Activated T-helper 9 cell treated with anti-CD3 and anti-CD28 coated beads, Interleukin-2, amount 50 U/mL, for 16 hours (primary cell): Measurements from ENCODE around the gene HELZ.

Experiments used
- DNase-seq: peaks from one replicate; pipeline ENCODE4 v3.0.0-alpha.2; 2020; ENCODE audit warnings: low read depth

HELZ gene

GRCh38 chr17:67078292-67078691 is 166.7 kb downstream of the HELZ start:
- DNase-seq: no peak

GRCh38 chr17:67076290-67076689 is 168.7 kb downstream of the HELZ start:
- DNase-seq: no peak

- DNase-seq: no peak
These were observed 170.2 kb downstream of the HELZ start for GRCh38 chr17:67074781-67075180.

GRCh38 chr17:67072885-67073284 is 172.1 kb downstream of the HELZ start:
- no peak for DNase-seq

- DNase-seq: no peak
These were observed 173.4 kb downstream of the HELZ start for GRCh38 chr17:67071595-67071994.

GRCh38 chr17:67069603-67070136 is 175.3 kb downstream of the HELZ start:
- DNase-seq: no peak

GRCh38 chr17:67068999-67069398 is 176.0 kb downstream of the HELZ start:
- DNase-seq: no peak

- DNase-seq: no peak
These were observed 177.2 kb downstream of the HELZ start for GRCh38 chr17:67067571-67068482.

- DNase-seq: no peak
These were observed 178.3 kb downstream of the HELZ start for GRCh38 chr17:67066717-67067116.

- no peak for DNase-seq
These were observed 181.9 kb downstream of the HELZ start for GRCh38 chr17:67063141-67063540.

GRCh38 chr17:67059372-67059771 is 185.6 kb downstream of the HELZ start:
- DNase-seq: no peak

- no peak for DNase-seq
These were observed 187.0 kb downstream of the HELZ start for GRCh38 chr17:67058036-67058435.

- DNase-seq: no peak
These were observed 188.1 kb downstream of the HELZ start for GRCh38 chr17:67056746-67057490.

- no peak for DNase-seq
These were observed 188.9 kb downstream of the HELZ start for GRCh38 chr17:67055811-67056745.

GRCh38 chr17:67055041-67055443 is 190.0 kb downstream of the HELZ start:
- no peak for DNase-seq

- DNase-seq: no peak
These were observed 190.4 kb downstream of the HELZ start for GRCh38 chr17:67054608-67055007.

GRCh38 chr17:67054011-67054591 is 190.9 kb downstream of the HELZ start:
- DNase-seq: no peak

GRCh38 chr17:67053438-67054000 is 191.5 kb downstream of the HELZ start:
- DNase-seq: no peak

- no peak for DNase-seq
These were observed 192.1 kb downstream of the HELZ start for GRCh38 chr17:67052720-67053437.

GRCh38 chr17:67051837-67052236 is 193.2 kb downstream of the HELZ start:
- no peak for DNase-seq
